Measurements from ENCODE around the gene MOB3A.

DNA sequence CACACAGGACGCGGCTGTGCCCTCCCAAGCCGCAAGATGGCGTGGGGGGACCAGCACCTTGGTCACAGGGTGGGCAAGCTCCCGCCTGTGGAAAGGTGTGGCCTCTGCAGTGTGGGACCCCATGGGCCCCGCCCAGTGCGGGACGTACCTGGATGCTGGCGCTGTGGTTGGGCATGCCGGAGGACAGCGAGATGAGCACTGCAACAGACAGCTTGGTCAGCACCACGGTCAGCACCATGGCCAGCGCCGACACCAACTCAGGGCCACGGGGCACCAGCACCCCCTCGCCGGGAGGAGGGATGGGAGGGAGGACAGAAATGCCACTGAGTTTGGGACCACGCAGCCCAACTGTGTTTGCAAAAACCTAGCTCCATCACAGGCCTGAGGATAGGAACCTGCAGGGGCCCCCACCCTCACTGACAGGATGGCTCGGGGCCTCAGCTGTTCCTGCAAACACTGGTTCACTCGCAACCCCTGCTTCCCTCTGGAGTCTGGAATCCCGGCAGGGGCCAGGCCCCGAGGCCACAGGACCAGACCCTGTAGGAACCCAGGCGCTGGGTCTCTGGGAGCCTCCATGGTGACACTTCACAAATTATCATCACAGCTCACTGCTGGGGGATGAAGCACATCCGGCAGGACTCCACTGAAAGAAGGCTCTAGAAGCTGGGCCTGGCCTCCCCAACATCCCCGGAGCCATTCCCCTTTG lies 27.7 kb upstream of the MOB3A start:
- TF ChIP-seq, protein P1, sequence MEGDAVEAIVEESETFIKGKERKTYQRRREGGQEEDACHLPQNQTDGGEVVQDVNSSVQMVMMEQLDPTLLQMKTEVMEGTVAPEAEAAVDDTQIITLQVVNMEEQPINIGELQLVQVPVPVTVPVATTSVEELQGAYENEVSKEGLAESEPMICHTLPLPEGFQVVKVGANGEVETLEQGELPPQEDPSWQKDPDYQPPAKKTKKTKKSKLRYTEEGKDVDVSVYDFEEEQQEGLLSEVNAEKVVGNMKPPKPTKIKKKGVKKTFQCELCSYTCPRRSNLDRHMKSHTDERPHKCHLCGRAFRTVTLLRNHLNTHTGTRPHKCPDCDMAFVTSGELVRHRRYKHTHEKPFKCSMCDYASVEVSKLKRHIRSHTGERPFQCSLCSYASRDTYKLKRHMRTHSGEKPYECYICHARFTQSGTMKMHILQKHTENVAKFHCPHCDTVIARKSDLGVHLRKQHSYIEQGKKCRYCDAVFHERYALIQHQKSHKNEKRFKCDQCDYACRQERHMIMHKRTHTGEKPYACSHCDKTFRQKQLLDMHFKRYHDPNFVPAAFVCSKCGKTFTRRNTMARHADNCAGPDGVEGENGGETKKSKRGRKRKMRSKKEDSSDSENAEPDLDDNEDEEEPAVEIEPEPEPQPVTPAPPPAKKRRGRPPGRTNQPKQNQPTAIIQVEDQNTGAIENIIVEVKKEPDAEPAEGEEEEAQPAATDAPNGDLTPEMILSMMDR (IDR thresholded peaks at IDR 0.05 in 4 of 5, conservative IDR thresholded peaks at IDR 0.05 in 1 of 5), result no peak
- TF ChIP-seq POLR2A (IDR thresholded peaks at IDR 0.05), result no peak
